Astrocyte (in vitro differentiated cells and primary cell): ENCODE results near the gene RAB3GAP2. TPM values are rescaled to one million over a fixed set of nuclear protein-coding genes. Genes with fewer than 3 reads are reported as not detected.

Experiments
- DNase-seq: peaks from one replicate; pipeline ENCODE4 v3.0.0-alpha.2; 2010; ENCODE audit warnings: low read depth
- FAIRE-seq: peaks from 2 replicates; lab custom pipeline; 2011; peaks lifted over from hg19 to GRCh38; lab: Jason Lieb, UNC
- H2AFZ ChIP-seq: 2 replicates; pipeline ENCODE4 v1.6.0; 2012; ENCODE audit warnings: low read depth, low read length, inconsistent platforms
- H3K27ac ChIP-seq: 2 replicates; pipeline ENCODE4 v1.5.1; 2011; ENCODE audit warnings: low read depth, low read length, inconsistent platforms
- H3K27me3 ChIP-seq: 2 replicates; pipeline ENCODE4 v1.6.0; 2011; ENCODE audit warnings: low read length, inconsistent platforms; ENCODE audit not compliant: insufficient read depth
- H3K36me3 ChIP-seq: 2 replicates; pipeline ENCODE4 v1.5.1; 2011; ENCODE audit warnings: low read length, inconsistent platforms; ENCODE audit not compliant: insufficient read depth
- H3K4me1 ChIP-seq: 2 replicates; pipeline ENCODE4 v1.5.1; 2011; ENCODE audit warnings: low read length, inconsistent platforms; ENCODE audit not compliant: insufficient read depth
- H3K4me2 ChIP-seq: 2 replicates; pipeline ENCODE4 v1.6.0; 2012; ENCODE audit warnings: low read length, inconsistent platforms
- H3K4me3 ChIP-seq: 2 replicates; pipeline ENCODE4 v1.5.1; 2011; ENCODE audit warnings: low read depth, mild to moderate bottlenecking, low read length, inconsistent platforms; ENCODE audit not compliant: insufficient read depth
- H3K79me2 ChIP-seq: 2 replicates; pipeline ENCODE4 v1.6.0; 2012; ENCODE audit warnings: mild to moderate bottlenecking, low read length, inconsistent platforms; ENCODE audit not compliant: insufficient read depth
- H3K9ac ChIP-seq: 2 replicates; pipeline ENCODE4 v1.6.0; 2012; ENCODE audit warnings: mild to moderate bottlenecking, low read length, inconsistent platforms
- H3K9me3 ChIP-seq: 2 replicates; pipeline ENCODE4 v1.5.1; 2012; ENCODE audit warnings: low read depth, mild to moderate bottlenecking, low read length, inconsistent platforms; ENCODE audit not compliant: insufficient read depth
- H4K20me1 ChIP-seq: 2 replicates; pipeline ENCODE4 v1.6.0; 2012; ENCODE audit warnings: low read length, inconsistent platforms; ENCODE audit not compliant: insufficient read depth
- H3K27ac Mint-ChIP-seq: one replicate; pipeline ENCODE4 v1.8.0; 2021; ENCODE audit warnings: mild to moderate bottlenecking, mixed read lengths; ENCODE audit not compliant: unreplicated experiment
- H3K27me3 Mint-ChIP-seq: one replicate; pipeline ENCODE4 v1.8.0; 2021; ENCODE audit warnings: low read depth, mixed read lengths; ENCODE audit not compliant: unreplicated experiment
- H3K36me3 Mint-ChIP-seq: one replicate; pipeline ENCODE4 v1.8.0; 2021; ENCODE audit warnings: low read depth, mixed read lengths; ENCODE audit not compliant: unreplicated experiment
- H3K4me1 Mint-ChIP-seq: one replicate; pipeline ENCODE4 v1.8.0; 2021; ENCODE audit warnings: low read depth, mixed read lengths; ENCODE audit not compliant: unreplicated experiment
- H3K4me3 Mint-ChIP-seq: one replicate; pipeline ENCODE4 v1.8.0; 2021; ENCODE audit warnings: mild to moderate bottlenecking, moderate library complexity, mixed read lengths; ENCODE audit not compliant: unreplicated experiment
- H3K9me3 Mint-ChIP-seq: one replicate; pipeline ENCODE4 v1.8.0; 2021; ENCODE audit warnings: mild to moderate bottlenecking, mixed read lengths; ENCODE audit not compliant: unreplicated experiment
- EZH2 ChIP-seq: IDR thresholded peaks from 2 replicates; pipeline ENCODE4 v1.6.1; 2012; ENCODE audit warnings: mild to moderate bottlenecking, low read length, inconsistent platforms; ENCODE audit not compliant: insufficient read depth
- total RNA-seq: library from RNA; stranded (reverse); gene quantifications from 2 replicates; pipeline ENCODE4 v1.2.1, GENCODE V29; 2021
- TF ChIP-seq, protein P1 (sequence below): IDR thresholded peaks from 2 replicates; pipeline ENCODE4 v1.5.1; 2011; ENCODE audit warnings: low read depth, mild to moderate bottlenecking, inconsistent platforms, low read length, moderate library complexity; ENCODE audit not compliant: insufficient read depth

The RAB3GAP2 gene
- total RNA-seq, 1 donor from 2014 or later, result 68.1 TPM

DNA sequence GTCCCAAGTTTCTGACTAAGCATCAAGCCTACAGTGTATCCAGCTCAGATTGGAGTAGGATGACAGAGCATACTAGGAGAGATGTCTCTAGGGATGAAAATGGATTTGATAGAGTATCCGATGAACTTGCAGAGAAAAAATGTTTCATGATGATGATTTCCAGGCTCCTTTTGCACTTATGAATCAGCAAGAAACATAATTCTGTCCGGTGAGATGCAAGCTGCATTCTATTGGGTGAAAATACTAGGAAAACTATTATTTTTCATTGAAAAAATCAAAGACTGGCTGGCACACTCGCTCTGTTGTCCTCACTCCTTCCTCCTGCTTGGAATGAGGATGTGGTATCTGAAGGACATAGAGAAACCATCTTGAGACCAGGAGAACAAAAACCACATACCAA lies 35.4 kb upstream of the RAB3GAP2 start:
- FAIRE-seq, result no peak
- Histone ChIP-seq H3K9me3 (no peaks in the 10 kb centered on the region), H4K20me1 (no peaks in the 10 kb centered on the region), H3K27me3 (no peaks in the 10 kb centered on the region), H2AFZ (no peak overlapping the region), H3K4me3 (no peak overlapping the region), H3K79me2 (no peaks in the 10 kb centered on the region), H3K9ac (no peak overlapping the region), H3K27ac (no peak overlapping the region), H3K36me3 (no peaks in the 10 kb centered on the region), H3K4me1 (no peaks in the 10 kb centered on the region), H3K4me2 (no peak overlapping the region)
- H3K4me1 Mint-ChIP-seq, result peaks cover 2% of the 10 kb centered on the region
- DNase-seq, result no peak
- H3K4me3 Mint-ChIP-seq, result no peak overlapping the region
- no peaks in the 10 kb centered on the region for H3K27me3 Mint-ChIP-seq
- H3K9me3 Mint-ChIP-seq, result peaks cover 2% of the 10 kb centered on the region
- no peak overlapping the region for H3K27ac Mint-ChIP-seq
- TF ChIP-seq, protein P1, sequence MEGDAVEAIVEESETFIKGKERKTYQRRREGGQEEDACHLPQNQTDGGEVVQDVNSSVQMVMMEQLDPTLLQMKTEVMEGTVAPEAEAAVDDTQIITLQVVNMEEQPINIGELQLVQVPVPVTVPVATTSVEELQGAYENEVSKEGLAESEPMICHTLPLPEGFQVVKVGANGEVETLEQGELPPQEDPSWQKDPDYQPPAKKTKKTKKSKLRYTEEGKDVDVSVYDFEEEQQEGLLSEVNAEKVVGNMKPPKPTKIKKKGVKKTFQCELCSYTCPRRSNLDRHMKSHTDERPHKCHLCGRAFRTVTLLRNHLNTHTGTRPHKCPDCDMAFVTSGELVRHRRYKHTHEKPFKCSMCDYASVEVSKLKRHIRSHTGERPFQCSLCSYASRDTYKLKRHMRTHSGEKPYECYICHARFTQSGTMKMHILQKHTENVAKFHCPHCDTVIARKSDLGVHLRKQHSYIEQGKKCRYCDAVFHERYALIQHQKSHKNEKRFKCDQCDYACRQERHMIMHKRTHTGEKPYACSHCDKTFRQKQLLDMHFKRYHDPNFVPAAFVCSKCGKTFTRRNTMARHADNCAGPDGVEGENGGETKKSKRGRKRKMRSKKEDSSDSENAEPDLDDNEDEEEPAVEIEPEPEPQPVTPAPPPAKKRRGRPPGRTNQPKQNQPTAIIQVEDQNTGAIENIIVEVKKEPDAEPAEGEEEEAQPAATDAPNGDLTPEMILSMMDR, result no peak
- no peak for TF ChIP-seq EZH2
- H3K36me3 Mint-ChIP-seq, result no peaks in the 10 kb centered on the region

DNA sequence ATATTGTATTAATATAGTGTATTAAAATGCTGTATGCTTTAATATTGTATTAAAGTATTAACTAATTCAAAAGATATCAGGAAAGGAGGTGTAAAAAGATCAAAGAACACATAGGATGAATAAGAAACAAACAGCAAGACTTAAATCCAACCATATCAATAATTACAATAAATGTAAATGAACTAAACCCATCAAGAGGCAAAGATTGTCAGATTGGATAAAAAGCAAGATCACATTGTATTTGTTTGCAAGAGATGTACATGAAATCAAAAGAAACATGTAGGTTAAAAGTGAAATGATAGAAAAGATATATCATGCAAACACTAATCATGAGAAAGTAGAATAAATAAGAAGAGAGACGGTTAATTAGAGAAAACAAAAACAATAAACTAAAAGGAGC lies 34.1 kb upstream of the RAB3GAP2 start:
- Histone ChIP-seq H3K27me3 (no peaks in the 10 kb centered on the region), H3K9ac (no peak overlapping the region), H3K9me3 (no peaks in the 10 kb centered on the region), H4K20me1 (no peaks in the 10 kb centered on the region), H3K4me3 (no peak overlapping the region), H3K4me1 (no peaks in the 10 kb centered on the region), H3K36me3 (no peaks in the 10 kb centered on the region), H3K27ac (no peak overlapping the region), H3K4me2 (no peak overlapping the region), H2AFZ (no peak overlapping the region), H3K79me2 (no peaks in the 10 kb centered on the region)
- Mint-ChIP-seq H3K27me3 (no peaks in the 10 kb centered on the region), H3K27ac (no peak overlapping the region), H3K4me1 (peaks cover 8% of the 10 kb centered on the region), H3K4me3 (no peak overlapping the region), H3K9me3 (peaks cover 2% of the 10 kb centered on the region), H3K36me3 (no peaks in the 10 kb centered on the region)
- FAIRE-seq (no peak), DNase-seq (no peak)
- TF ChIP-seq EZH2, result no peak
- TF ChIP-seq, protein P1, result no peak

DNA sequence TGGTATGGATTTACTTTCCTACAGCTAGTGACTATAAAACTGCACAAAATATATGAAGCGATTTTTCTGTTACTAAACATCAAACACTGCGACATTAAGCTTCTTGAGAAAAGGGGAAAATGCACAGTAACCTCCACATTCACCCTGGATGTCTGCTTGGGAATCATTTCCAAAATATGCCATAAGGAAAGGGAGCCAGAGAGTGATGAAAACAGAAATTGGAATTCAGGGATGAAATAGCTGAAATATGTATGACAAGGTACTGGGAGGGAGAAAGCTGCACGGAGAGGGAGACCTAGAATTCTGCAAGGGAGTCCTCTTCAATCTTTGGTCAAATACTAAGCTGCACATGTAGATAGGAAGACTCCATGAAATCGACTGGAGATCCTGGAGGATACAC lies 31.6 kb upstream of the RAB3GAP2 start:
- Histone ChIP-seq H3K4me3 (no peak overlapping the region), H4K20me1 (no peaks in the 10 kb centered on the region), H3K9ac (no peak overlapping the region), H3K9me3 (no peaks in the 10 kb centered on the region), H2AFZ (no peak overlapping the region), H3K4me2 (no peak overlapping the region), H3K27ac (no peak overlapping the region), H3K4me1 (peaks cover 11% of the 10 kb centered on the region), H3K36me3 (no peaks in the 10 kb centered on the region), H3K79me2 (no peaks in the 10 kb centered on the region), H3K27me3 (no peaks in the 10 kb centered on the region)
- peaks cover 2% of the 10 kb centered on the region for H3K9me3 Mint-ChIP-seq
- no peaks in the 10 kb centered on the region for H3K36me3 Mint-ChIP-seq
- H3K4me1 Mint-ChIP-seq, result peaks cover 19% of the 10 kb centered on the region
- no peak for DNase-seq
- H3K27me3 Mint-ChIP-seq, result no peaks in the 10 kb centered on the region
- no peak overlapping the region for H3K4me3 Mint-ChIP-seq
- no peak for FAIRE-seq
- no peak overlapping the region for H3K27ac Mint-ChIP-seq
- TF ChIP-seq, protein P1, result no peak
- no peak for TF ChIP-seq EZH2
